ENCODE data around the gene ADAM10.

DNA sequence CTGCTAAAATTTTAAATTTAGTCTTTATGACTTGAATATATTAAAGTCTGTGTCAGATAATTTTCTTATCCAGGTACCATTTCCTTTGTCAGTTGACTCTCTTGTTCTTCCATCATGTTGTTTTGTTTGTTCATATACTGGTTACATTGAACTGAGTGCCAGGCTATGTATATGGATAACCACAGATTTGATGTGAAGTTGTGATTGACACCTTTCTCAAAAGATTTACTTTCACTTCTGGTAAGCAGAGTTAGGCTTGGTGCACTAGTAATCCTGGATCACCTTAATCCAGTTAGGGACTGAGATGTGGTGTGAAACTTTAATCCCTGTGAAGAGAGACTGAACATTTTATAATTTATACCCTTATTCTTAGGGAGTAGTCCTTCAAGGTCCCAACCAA is 99.4 kb downstream of the ADAM10 start:
- TF ChIP-seq, protein P1, sequence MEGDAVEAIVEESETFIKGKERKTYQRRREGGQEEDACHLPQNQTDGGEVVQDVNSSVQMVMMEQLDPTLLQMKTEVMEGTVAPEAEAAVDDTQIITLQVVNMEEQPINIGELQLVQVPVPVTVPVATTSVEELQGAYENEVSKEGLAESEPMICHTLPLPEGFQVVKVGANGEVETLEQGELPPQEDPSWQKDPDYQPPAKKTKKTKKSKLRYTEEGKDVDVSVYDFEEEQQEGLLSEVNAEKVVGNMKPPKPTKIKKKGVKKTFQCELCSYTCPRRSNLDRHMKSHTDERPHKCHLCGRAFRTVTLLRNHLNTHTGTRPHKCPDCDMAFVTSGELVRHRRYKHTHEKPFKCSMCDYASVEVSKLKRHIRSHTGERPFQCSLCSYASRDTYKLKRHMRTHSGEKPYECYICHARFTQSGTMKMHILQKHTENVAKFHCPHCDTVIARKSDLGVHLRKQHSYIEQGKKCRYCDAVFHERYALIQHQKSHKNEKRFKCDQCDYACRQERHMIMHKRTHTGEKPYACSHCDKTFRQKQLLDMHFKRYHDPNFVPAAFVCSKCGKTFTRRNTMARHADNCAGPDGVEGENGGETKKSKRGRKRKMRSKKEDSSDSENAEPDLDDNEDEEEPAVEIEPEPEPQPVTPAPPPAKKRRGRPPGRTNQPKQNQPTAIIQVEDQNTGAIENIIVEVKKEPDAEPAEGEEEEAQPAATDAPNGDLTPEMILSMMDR (conservative IDR thresholded peaks at IDR 0.05) = no peak
- no peak for TF ChIP-seq EZH2 (IDR thresholded peaks at IDR 0.05; ENCODE audit: low read depth)

Measured in PC-9 (cell line).